Uterus (tissue), 4 donors: ENCODE measurements around the gene CXorf65. TPM values are rescaled to one million over a fixed set of nuclear protein-coding genes. Genes with fewer than 3 reads are reported as not detected.

ENCODE experiments used
- DNase-seq, 2 donors: peaks; one replicate each; pipeline ENCODE4 v3.0.0-alpha.2; 2019 to 2020
- H3K27ac ChIP-seq, 2 donors: fragments of 200-600 bp; sonication (generic); 1 replicate in 1 of 2; 2 replicates in 1 of 2; pipeline ENCODE4 v1.5.1; 2016 to 2018
- H3K27me3 ChIP-seq, 2 donors: fragments of 200-600 bp; sonication (generic); one replicate each; pipeline ENCODE4 v1.5.1; 2018 to 2019; ENCODE audit warnings: control low read depth in 1 of 2
- H3K36me3 ChIP-seq, 2 donors: fragments of 200-600 bp; sonication (generic); one replicate each; pipeline ENCODE4 v1.5.1; 2019; ENCODE audit warnings: control low read depth in 1 of 2
- H3K4me1 ChIP-seq, 2 donors: fragments of 200-600 bp; sonication (generic); one replicate each; pipeline ENCODE4 v1.5.1; 2018 to 2019; ENCODE audit warnings: control low read depth in 1 of 2
- H3K4me3 ChIP-seq, 2 donors: fragments of 200-600 bp; sonication (generic); 1 replicate in 1 of 2; 2 replicates in 1 of 2; pipeline ENCODE4 v1.5.1; 2018 to 2019; ENCODE audit warnings: mild to moderate bottlenecking in 1 of 2
- H3K9me3 ChIP-seq, 2 donors: fragments of 200-600 bp; sonication (generic); one replicate each; pipeline ENCODE4 v1.5.1; 2019; ENCODE audit warnings: control low read depth in 1 of 2
- CTCF ChIP-seq, 4 experiments: fragments of 200-600 bp in 2 of 4; fragments of 450-650 bp in 2 of 4; sonication (generic) in 2 of 4; IDR thresholded peaks; one replicate each; pipeline ENCODE4 v1.5.1; 2016 to 2019; ENCODE audit warnings: antibody characterized with exemption in 4 of 4, mild to moderate bottlenecking in 2 of 4, moderate library complexity in 1 of 4
- POLR2A ChIP-seq, 2 donors: fragments of 450-650 bp; IDR thresholded peaks; one replicate each; pipeline ENCODE4 v1.6.1; 2016; ENCODE audit warnings: antibody characterized with exemption in 2 of 2, mild to moderate bottlenecking in 1 of 2, moderate library complexity in 1 of 2
- intact Hi-C: fragments of 100-400 bp; cut with DNase I; formaldehyde crosslinking; loops from one replicate; pipeline ENCODE4 v1.15.1; 2023; ENCODE audit warnings: low total_unique reads
- total RNA-seq, 4 donors: library from RNA; depleted of rRNA in 3 of 4; stranded (reverse); fragments of >200 nt in 3 of 4; gene quantifications; one replicate each; pipeline versions ENCODE4 v1.1.0 to v1.2.4, GENCODE V29; 2014 to 2023
- donor health status: DM: yes; HTN: yes; CAD: no.

Gene CXorf65
- total RNA-seq, 4 donors from 2014 or later, result 1.1 TPM; not detected in 3

- intact Hi-C loops, result no loop called here
These were observed 10.4 kb downstream of the CXorf65 start for GRCh38 chrX:71095981-71096759.

GRCh38 chrX:71095555-71095980, 11.0 kb downstream of the CXorf65 start, which contains the start of gene FOXO4:
Gene FOXO4 (plus strand): TSS chrX:71095851. CDS start chrX:71096529, 678 bp downstream.
- intact Hi-C loops, result no loop called here
- DNase-seq, result peak; percentile 89 to 94
- Histone ChIP-seq H3K36me3 (no peaks in the 10 kb centered on the region), H3K4me1 (no peaks in the 10 kb centered on the region), H3K27ac (peak within 1 kb of the TSS; percentile 84 to 89), H3K4me3 (peak within 1 kb of the TSS; percentile 57 to 63), H3K9me3 (no peaks in the 10 kb centered on the region), H3K27me3 (no peaks in the 10 kb centered on the region)
- TF ChIP-seq POLR2A (IDR thresholded peaks at IDR 0.05) (peak; percentile 9 to 32), CTCF (IDR thresholded peaks at IDR 0.05) (no peak)

More at GRCh38 chrX:71095981-71096759, 10.4 kb downstream of the CXorf65 start:
- no peaks in the 10 kb centered on the region for H3K9me3 ChIP-seq
- no peaks in the 10 kb centered on the region for H3K36me3 ChIP-seq
- H3K27ac ChIP-seq, result peak overlapping the region; percentile 84 to 89
- no peaks in the 10 kb centered on the region for H3K27me3 ChIP-seq
- TF ChIP-seq POLR2A (IDR thresholded peaks at IDR 0.05) (peak in 1 of 2 donors; percentile 19), CTCF (IDR thresholded peaks at IDR 0.05) (no peak)
- DNase-seq, result no peak
- no peaks in the 10 kb centered on the region for H3K4me1 ChIP-seq
- peak overlapping the region; percentile 57 to 63 for H3K4me3 ChIP-seq

- TF ChIP-seq POLR2A (IDR thresholded peaks at IDR 0.05), result no peak
- TF ChIP-seq CTCF (IDR thresholded peaks at IDR 0.05), result no peak
- Histone ChIP-seq H3K4me3 (peak overlapping the region; percentile 57 to 63), H3K27me3 (no peaks in the 10 kb centered on the region), H3K9me3 (no peaks in the 10 kb centered on the region), H3K4me1 (no peaks in the 10 kb centered on the region), H3K27ac (no peak overlapping the region), H3K36me3 (no peaks in the 10 kb centered on the region)
- intact Hi-C loops, result no loop called here
- no peak for DNase-seq
These were observed 11.5 kb downstream of the CXorf65 start for GRCh38 chrX:71095033-71095432.

GRCh38 chrX:71091263-71091662, 15.3 kb downstream of the CXorf65 start:
- TF ChIP-seq CTCF (IDR thresholded peaks at IDR 0.05) (no peak), POLR2A (IDR thresholded peaks at IDR 0.05) (no peak)
- Histone ChIP-seq H3K4me1 (no peaks in the 10 kb centered on the region), H3K9me3 (no peaks in the 10 kb centered on the region), H3K36me3 (no peaks in the 10 kb centered on the region), H3K27me3 (no peaks in the 10 kb centered on the region), H3K4me3 (no peak overlapping the region), H3K27ac (no peak overlapping the region)
- no peak for DNase-seq
- intact Hi-C loops, result no loop called here

GRCh38 chrX:71085900-71086299, 20.6 kb downstream of the CXorf65 start:
- no peak overlapping the region for H3K4me3 ChIP-seq
- H3K4me1 ChIP-seq, result no peaks in the 10 kb centered on the region
- TF ChIP-seq POLR2A (IDR thresholded peaks at IDR 0.05), result no peak
- TF ChIP-seq CTCF (IDR thresholded peaks at IDR 0.05), result no peak
- H3K9me3 ChIP-seq, result no peaks in the 10 kb centered on the region
- no peaks in the 10 kb centered on the region for H3K36me3 ChIP-seq
- no peak for DNase-seq
- no peak overlapping the region for H3K27ac ChIP-seq
- intact Hi-C loops, result no loop called here
- H3K27me3 ChIP-seq, result no peaks in the 10 kb centered on the region
